Esophagus muscularis mucosa (tissue), 4 donors: ENCODE data around the gene TAPT1.

Experiments
- EP300 ChIP-seq: sonication (generic); formaldehyde crosslinking; IDR thresholded peaks from one replicate; pipeline ENCODE4 v1.6.1; 2017; ENCODE audit warnings: antibody characterized with exemption
- POLR2AphosphoS5 ChIP-seq, 2 donors: sonication (generic); formaldehyde crosslinking; IDR thresholded peaks; one replicate each; pipeline ENCODE4 v1.6.1; 2017; ENCODE audit warnings: antibody characterized with exemption in 2 of 2
- TF ChIP-seq, protein P1 (sequence below), 3 experiments: fragments of 200-600 bp in 2 of 3; fragments of 450-650 bp in 1 of 3; sonication (generic) in 2 of 3; IDR thresholded peaks; one replicate each; pipeline ENCODE4 v1.5.1; 2017 to 2019; ENCODE audit warnings: antibody characterized with exemption in 3 of 3, mild to moderate bottlenecking in 2 of 3, moderate library complexity in 1 of 3

DNA sequence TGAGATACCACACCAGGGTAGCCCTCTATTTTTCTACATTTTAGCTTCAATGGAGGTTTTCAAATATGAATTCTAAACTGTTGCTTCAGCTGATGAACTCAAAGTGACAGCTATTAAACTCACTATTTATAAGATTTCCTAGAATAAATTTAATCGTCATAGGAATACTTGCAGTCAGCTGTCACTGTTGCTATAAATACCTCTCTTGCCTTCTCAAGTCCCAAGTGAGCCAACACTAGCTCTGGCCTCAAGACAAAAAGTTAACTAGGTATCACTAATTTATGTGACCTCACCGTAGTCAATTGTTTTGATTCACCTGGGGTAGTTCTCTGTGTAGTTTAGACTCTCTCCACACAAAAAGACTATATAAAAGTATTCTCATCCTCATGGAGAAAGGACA is 108.2 kb downstream of the TAPT1 start:
- TF ChIP-seq, protein P1, sequence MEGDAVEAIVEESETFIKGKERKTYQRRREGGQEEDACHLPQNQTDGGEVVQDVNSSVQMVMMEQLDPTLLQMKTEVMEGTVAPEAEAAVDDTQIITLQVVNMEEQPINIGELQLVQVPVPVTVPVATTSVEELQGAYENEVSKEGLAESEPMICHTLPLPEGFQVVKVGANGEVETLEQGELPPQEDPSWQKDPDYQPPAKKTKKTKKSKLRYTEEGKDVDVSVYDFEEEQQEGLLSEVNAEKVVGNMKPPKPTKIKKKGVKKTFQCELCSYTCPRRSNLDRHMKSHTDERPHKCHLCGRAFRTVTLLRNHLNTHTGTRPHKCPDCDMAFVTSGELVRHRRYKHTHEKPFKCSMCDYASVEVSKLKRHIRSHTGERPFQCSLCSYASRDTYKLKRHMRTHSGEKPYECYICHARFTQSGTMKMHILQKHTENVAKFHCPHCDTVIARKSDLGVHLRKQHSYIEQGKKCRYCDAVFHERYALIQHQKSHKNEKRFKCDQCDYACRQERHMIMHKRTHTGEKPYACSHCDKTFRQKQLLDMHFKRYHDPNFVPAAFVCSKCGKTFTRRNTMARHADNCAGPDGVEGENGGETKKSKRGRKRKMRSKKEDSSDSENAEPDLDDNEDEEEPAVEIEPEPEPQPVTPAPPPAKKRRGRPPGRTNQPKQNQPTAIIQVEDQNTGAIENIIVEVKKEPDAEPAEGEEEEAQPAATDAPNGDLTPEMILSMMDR (IDR thresholded peaks at IDR 0.05), result no peak
- TF ChIP-seq POLR2AphosphoS5 (IDR thresholded peaks at IDR 0.05) (no peak), EP300 (no peak)
